NB4 (cell line): Measurements from ENCODE around the gene MACROD2.
"Not testable (repeated sequence)": the region's sequence is repeated elsewhere in the genome, so short reads cannot be mapped to it uniquely, and the experiment has no call there.

Source experiments
- DNase-seq: peaks from one replicate; pipeline ENCODE4 v3.0.0; 2010; ENCODE audit warnings: low read depth
- H3K4me3 ChIP-seq: one replicate; pipeline ENCODE4 v1.5.1; 2011; ENCODE audit warnings: mild to moderate bottlenecking, low read depth, low read length, moderate library complexity
- CTCF ChIP-seq: IDR thresholded peaks from one replicate; pipeline ENCODE4 v1.5.1; 2012; ENCODE audit warnings: low read depth, low read length
- MAX ChIP-seq: IDR thresholded peaks from 2 replicates; pipeline ENCODE4 v1.6.1; 2011; ENCODE audit warnings: low read depth, low read length
- MYC ChIP-seq: IDR thresholded peaks from 2 replicates; pipeline ENCODE4 v1.6.1; 2011; ENCODE audit warnings: low read depth, low read length
- POLR2A ChIP-seq: IDR thresholded peaks from 2 replicates; pipeline ENCODE4 v1.6.1; 2011; ENCODE audit warnings: mild to moderate bottlenecking; ENCODE audit not compliant: insufficient read length; ENCODE audit errors: extremely low read depth

The MACROD2 gene

GRCh38 chr20:15802020-15802419, 1806.7 kb downstream of the MACROD2 start:
- TF ChIP-seq POLR2A (no peak), MAX (no peak), MYC (no peak), CTCF (no peak)
- DNase-seq, result no peak

GRCh38 chr20:15805154-15805553, 1809.8 kb downstream of the MACROD2 start:
- H3K4me3 ChIP-seq, result no peak overlapping the region
- no peak for TF ChIP-seq CTCF
- no peak for TF ChIP-seq POLR2A
- no peak for TF ChIP-seq MAX
- no peak for TF ChIP-seq MYC
- DNase-seq, result no peak

More at GRCh38 chr20:15802020-15802419, 1806.7 kb downstream of the MACROD2 start:
- no peak overlapping the region for H3K4me3 ChIP-seq

- TF ChIP-seq POLR2A (no peak), MAX (no peak), CTCF (no peak), MYC (no peak)
- DNase-seq, result no peak
Measured at GRCh38 chr20:15806105-15806504, 1810.8 kb downstream of the MACROD2 start.

GRCh38 chr20:15807271-15807670, 1812.0 kb downstream of the MACROD2 start:
- TF ChIP-seq MYC, result no peak
- no peak for TF ChIP-seq POLR2A
- TF ChIP-seq CTCF, result no peak
- no peak for TF ChIP-seq MAX
- H3K4me3 ChIP-seq, result no peak overlapping the region
- no peak for DNase-seq

More at GRCh38 chr20:15806105-15806504, 1810.8 kb downstream of the MACROD2 start:
- H3K4me3 ChIP-seq, result no peak overlapping the region

GRCh38 chr20:15807771-15808170, 1812.5 kb downstream of the MACROD2 start:
- DNase-seq, H3K4me3 ChIP-seq: not testable (repeated sequence)

- TF ChIP-seq MAX, result no peak
- H3K4me3 ChIP-seq, result no peak overlapping the region
- DNase-seq, result no peak
Measured at GRCh38 chr20:15811951-15812350, 1816.6 kb downstream of the MACROD2 start.

- no peak for TF ChIP-seq CTCF
- no peak for TF ChIP-seq MYC
- no peak for TF ChIP-seq MAX
- TF ChIP-seq POLR2A, result no peak
Measured at GRCh38 chr20:15812696-15813095, 1817.4 kb downstream of the MACROD2 start.

More at GRCh38 chr20:15812696-15813095, 1817.4 kb downstream of the MACROD2 start:
- DNase-seq, result no peak
- H3K4me3 ChIP-seq, result no peak overlapping the region
